IPS DF 6.9 (cell line): ENCODE measurements around the gene KIRREL2.

Source experiments
- DNase-seq: peaks from one replicate; pipeline ENCODE4 v3.0.0-alpha.2; 2013; ENCODE audit warnings: low read depth, low spot score
- H3K27ac ChIP-seq: one replicate; pipeline ENCODE4 v1.5.1; 2013; ENCODE audit warnings: low read length, control low read depth
- H3K27me3 ChIP-seq: 2 replicates; pipeline ENCODE4 v1.6.1; 2013; ENCODE audit warnings: mild to moderate bottlenecking, low read length; ENCODE audit not compliant: control insufficient read depth, insufficient read depth
- H3K36me3 ChIP-seq: 2 replicates; pipeline ENCODE4 v1.6.1; 2013; ENCODE audit warnings: low read length; ENCODE audit not compliant: control insufficient read depth, insufficient read depth
- H3K4me1 ChIP-seq: 2 replicates; pipeline ENCODE4 v1.6.1; 2013; ENCODE audit warnings: low read length; ENCODE audit not compliant: control insufficient read depth, insufficient read depth
- H3K4me3 ChIP-seq: 2 replicates; pipeline ENCODE4 v1.5.1; 2013; ENCODE audit warnings: mild to moderate bottlenecking, low read length
- H3K9me3 ChIP-seq: 2 replicates; pipeline ENCODE4 v1.6.1; 2013; ENCODE audit warnings: low read length, inconsistent platforms; ENCODE audit not compliant: control insufficient read depth, insufficient read depth
- WGBS: extraction: QIAGEN DNeasy Blood & Tissue Kit; methylation state at CpG from one replicate; pipeline ENCODE4 v1.1.7; 2013; ENCODE audit warnings: mixed read lengths, missing lambda C conversion rate; ENCODE audit not compliant: insufficient read length, insufficient coverage; 5-methylcytosine and 5-hydroxymethylcytosine counted together

KIRREL2 gene

GRCh38 chr19:35856546-35857149 is at the start of gene KIRREL2:
TSS of gene KIRREL2 (plus strand) at chr19:35856911. CDS start at chr19:35857120, 209 bp downstream.
- Histone ChIP-seq H3K4me1 (peaks cover 6% of the 10 kb centered on the region), H3K27ac (no peak within 1 kb of the TSS), H3K9me3 (no peaks in the 10 kb centered on the region), H3K27me3 (no peaks in the 10 kb centered on the region; the same call in 1 of the 2 replicates), H3K36me3 (no peaks in the 10 kb centered on the region), H3K4me3 (peak within 1 kb of the TSS; percentile 52; the same call in 1 of the 2 replicates)
- no peak for DNase-seq
- WGBS, result no CpG with 5 or more reads among the region's 42 CpGs

DNA sequence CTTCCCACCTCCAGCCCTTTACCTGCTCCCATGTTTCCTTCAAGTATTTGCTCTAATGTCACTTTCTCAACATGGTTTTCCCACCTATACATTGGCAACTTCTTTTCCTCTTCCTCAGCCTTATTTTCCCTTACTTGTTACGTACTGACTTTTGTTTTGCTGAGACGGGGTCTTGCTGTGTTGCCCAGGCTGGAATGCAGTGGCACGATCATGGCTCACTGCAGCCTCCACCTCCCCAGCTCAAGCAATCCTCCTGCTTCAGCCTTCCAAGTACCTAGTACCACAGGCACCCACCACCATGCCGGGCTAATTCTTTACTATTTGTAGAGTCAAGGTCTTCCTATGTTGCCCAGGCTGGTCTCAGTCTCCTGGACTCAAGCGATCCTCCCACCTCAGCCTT is 49.1 kb upstream of the KIRREL2 start:
- no CpG with 5 or more reads among the region's 5 CpGs for WGBS

DNA sequence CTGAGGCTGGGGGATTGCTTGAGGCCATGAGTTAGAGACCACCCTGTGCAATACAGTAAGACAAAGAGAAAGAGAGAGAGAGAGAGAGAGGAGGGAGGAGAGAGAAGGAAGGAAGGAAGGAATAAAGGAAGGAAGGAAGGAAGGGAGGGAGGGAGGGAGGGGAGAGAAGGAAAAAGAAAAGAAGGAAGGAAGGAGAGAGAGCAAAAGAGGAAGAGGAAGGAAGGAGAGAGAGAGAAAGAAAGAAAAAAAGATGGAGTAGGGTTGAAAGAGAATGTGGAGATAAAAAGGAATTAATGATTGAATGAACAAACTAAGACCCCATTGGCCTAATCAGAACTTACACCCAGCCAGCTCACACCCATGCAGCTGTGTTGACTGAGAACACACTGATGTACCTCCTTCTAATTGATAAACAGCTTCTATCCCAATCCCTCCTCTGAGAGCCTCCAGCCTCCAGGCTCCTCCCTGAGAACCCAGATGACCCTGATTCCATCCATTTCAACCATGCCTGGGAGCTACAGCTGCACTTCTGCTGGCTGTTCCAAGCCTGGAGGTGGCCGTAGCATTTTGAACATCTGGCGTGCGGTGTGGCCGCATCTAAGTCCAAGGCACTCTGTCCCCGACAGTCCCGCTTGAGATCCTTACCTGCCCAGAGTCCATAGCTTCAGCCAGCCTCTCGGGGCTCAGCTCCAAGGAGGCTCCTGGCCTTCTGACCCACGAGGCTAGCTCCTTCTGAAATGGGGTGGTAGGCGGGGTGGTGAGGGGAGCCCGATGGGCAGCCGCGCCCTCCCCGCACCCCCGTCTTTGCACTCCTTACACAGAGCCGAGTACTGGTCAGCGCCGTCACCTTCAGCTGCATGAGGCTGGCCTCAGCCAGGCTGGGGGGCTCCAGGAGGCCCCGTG is 45.1 kb upstream of the KIRREL2 start:
- H3K4me1 ChIP-seq, result no peaks in the 10 kb centered on the region
- no peak for DNase-seq
- H3K27me3 ChIP-seq, result no peaks in the 10 kb centered on the region
- no CpG with 5 or more reads among the region's 18 CpGs for WGBS
- no peak overlapping the region for H3K27ac ChIP-seq
- H3K9me3 ChIP-seq, result no peaks in the 10 kb centered on the region
- H3K4me3 ChIP-seq, result no peak overlapping the region
- H3K36me3 ChIP-seq, result no peaks in the 10 kb centered on the region

More for the DNA sequence above, 49.1 kb upstream of the KIRREL2 start:
- H3K9me3 ChIP-seq, result no peaks in the 10 kb centered on the region
- H3K36me3 ChIP-seq, result no peaks in the 10 kb centered on the region
- H3K27ac ChIP-seq, result no peak overlapping the region
- H3K27me3 ChIP-seq, result no peaks in the 10 kb centered on the region
- no peak for DNase-seq
- no peak overlapping the region for H3K4me3 ChIP-seq
- no peaks in the 10 kb centered on the region for H3K4me1 ChIP-seq

GRCh38 chr19:35812220-35813042 is 44.3 kb upstream of the KIRREL2 start, which contains the start of gene PRODH2:
TSS of gene PRODH2 (minus strand) at chr19:35812845. CDS start at chr19:35812805, 40 bp downstream.
- H3K27me3 ChIP-seq, result no peaks in the 10 kb centered on the region
- no peak within 1 kb of the TSS for H3K27ac ChIP-seq
- no peak for DNase-seq
- no peak within 1 kb of the TSS for H3K4me3 ChIP-seq
- WGBS, result no CpG with 5 or more reads among the region's 26 CpGs
- H3K9me3 ChIP-seq, result no peaks in the 10 kb centered on the region
- H3K36me3 ChIP-seq, result no peaks in the 10 kb centered on the region
- H3K4me1 ChIP-seq, result no peaks in the 10 kb centered on the region

DNA sequence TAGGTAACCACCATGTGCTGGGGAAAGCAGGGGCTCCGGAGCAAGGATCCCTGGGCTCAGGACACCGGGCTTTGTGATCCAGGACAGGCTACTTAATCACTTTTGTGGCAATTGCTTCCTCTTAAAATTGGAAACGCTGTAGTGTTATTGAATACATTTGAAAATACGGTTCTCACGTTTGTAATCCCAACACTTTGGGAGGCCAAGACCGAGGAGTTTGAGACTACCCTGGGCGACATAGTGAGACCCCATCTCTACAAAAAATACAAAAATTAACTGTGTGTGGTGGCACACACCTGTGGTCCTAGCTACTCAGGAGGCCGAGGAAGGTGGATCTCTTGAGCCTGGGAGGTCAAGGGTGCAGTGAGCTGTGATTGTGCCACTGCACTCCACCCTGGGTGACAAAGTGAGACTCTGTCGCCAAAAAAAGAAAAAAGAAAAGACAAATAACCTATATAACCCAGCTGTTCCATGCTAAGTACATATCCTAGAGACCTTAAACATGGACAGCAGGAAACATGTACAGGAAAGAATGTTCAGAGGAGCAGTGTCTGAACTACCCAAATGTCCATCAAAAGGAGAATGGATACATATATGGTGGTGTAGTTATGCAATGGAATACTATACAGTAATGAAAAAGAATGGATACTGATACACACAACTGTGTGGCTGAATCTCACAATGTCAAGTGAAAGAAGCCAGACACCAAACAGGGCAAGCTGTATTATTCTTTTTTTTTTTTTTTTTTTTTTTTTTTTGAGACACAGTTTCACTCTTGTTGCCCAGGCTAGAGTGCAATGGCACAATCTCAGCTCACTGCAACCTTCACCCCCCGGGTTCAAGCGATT is 43.4 kb upstream of the KIRREL2 start:
- H3K4me3 ChIP-seq, result no peak overlapping the region
- no peak for DNase-seq
- H3K27me3 ChIP-seq, result no peaks in the 10 kb centered on the region

GRCh38 chr19:35816262-35816661 is 40.4 kb upstream of the KIRREL2 start:
- H3K9me3 ChIP-seq, result no peaks in the 10 kb centered on the region
- no peak overlapping the region for H3K27ac ChIP-seq
- H3K36me3 ChIP-seq, result no peaks in the 10 kb centered on the region
- no peaks in the 10 kb centered on the region for H3K4me1 ChIP-seq
- H3K27me3 ChIP-seq, result no peaks in the 10 kb centered on the region
- DNase-seq, result no peak
- no CpG with 5 or more reads among the region's 6 CpGs for WGBS
- no peak overlapping the region for H3K4me3 ChIP-seq

More for the DNA sequence above, 43.4 kb upstream of the KIRREL2 start:
- Histone ChIP-seq H3K27ac (no peak overlapping the region), H3K9me3 (no peaks in the 10 kb centered on the region), H3K36me3 (no peaks in the 10 kb centered on the region), H3K4me1 (no peaks in the 10 kb centered on the region)
- WGBS, result no CpG with 5 or more reads among the region's 11 CpGs

DNA sequence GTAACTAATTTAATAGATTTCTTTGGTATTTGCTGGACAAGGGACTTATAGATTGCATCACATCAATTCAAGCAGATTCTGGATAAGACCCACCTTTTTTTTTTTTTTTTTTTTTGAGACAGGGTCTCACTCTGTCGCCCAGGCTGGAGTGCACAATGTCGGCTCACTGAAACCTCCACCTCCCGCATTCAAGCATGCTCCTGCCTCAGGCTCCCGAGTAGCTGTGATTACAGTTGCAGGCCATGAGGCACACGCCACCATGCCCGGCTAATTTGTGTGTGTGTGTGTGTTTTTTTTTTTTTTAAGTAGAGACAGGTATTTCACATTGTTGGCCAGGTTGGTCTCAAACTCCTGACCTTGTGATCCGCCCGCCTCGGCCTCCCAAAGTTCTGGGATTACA is 39.9 kb upstream of the KIRREL2 start:
- no peak overlapping the region for H3K4me3 ChIP-seq
- no peak for DNase-seq
- no CpG with 5 or more reads among the region's 9 CpGs for WGBS

GRCh38 chr19:35818445-35818844 is 38.3 kb upstream of the KIRREL2 start:
- Histone ChIP-seq H3K4me3 (no peak overlapping the region), H3K36me3 (no peaks in the 10 kb centered on the region), H3K4me1 (no peaks in the 10 kb centered on the region), H3K27ac (no peak overlapping the region), H3K9me3 (no peaks in the 10 kb centered on the region), H3K27me3 (no peaks in the 10 kb centered on the region; the same call in 1 of the 2 replicates)
- no peak for DNase-seq
- 100% methylated on average over 1 of the region's 3 CpGs for WGBS

More for the DNA sequence above, 39.9 kb upstream of the KIRREL2 start:
- Histone ChIP-seq H3K4me1 (no peaks in the 10 kb centered on the region), H3K27me3 (no peaks in the 10 kb centered on the region), H3K27ac (no peak overlapping the region), H3K9me3 (no peaks in the 10 kb centered on the region), H3K36me3 (no peaks in the 10 kb centered on the region)

- WGBS, result no CpG with 5 or more reads among the region's 3 CpGs
Observed at GRCh38 chr19:35822579-35822978, 34.1 kb upstream of the KIRREL2 start.

More at GRCh38 chr19:35822579-35822978, 34.1 kb upstream of the KIRREL2 start:
- no peak overlapping the region for H3K27ac ChIP-seq
- no peaks in the 10 kb centered on the region for H3K36me3 ChIP-seq
- H3K9me3 ChIP-seq, result no peaks in the 10 kb centered on the region
- no peaks in the 10 kb centered on the region for H3K4me1 ChIP-seq
- no peak overlapping the region for H3K4me3 ChIP-seq
- H3K27me3 ChIP-seq, result no peaks in the 10 kb centered on the region; the same call in 1 of the 2 replicates
- no peak for DNase-seq
